Measurements from ENCODE around the gene COPS3. TPM values are rescaled to one million over a fixed set of nuclear protein-coding genes. Genes with fewer than 3 reads are reported as not detected.

COPS3 gene
- total and polyA plus RNA-seq, 8 donors = 48.4 to 69.9 (median 64.9) TPM

GRCh38 chr17:17320188-17320910 lies 39.3 kb upstream of the COPS3 start:
- H3K27ac ChIP-seq = no peak overlapping the region
- no peaks in the 10 kb centered on the region for H3K4me1 ChIP-seq
- no peaks in the 10 kb centered on the region for H3K9me3 ChIP-seq
- H3K27me3 ChIP-seq = no peaks in the 10 kb centered on the region
- DNase-seq (no peak), ATAC-seq (no peak)
- TF ChIP-seq, protein P1, sequence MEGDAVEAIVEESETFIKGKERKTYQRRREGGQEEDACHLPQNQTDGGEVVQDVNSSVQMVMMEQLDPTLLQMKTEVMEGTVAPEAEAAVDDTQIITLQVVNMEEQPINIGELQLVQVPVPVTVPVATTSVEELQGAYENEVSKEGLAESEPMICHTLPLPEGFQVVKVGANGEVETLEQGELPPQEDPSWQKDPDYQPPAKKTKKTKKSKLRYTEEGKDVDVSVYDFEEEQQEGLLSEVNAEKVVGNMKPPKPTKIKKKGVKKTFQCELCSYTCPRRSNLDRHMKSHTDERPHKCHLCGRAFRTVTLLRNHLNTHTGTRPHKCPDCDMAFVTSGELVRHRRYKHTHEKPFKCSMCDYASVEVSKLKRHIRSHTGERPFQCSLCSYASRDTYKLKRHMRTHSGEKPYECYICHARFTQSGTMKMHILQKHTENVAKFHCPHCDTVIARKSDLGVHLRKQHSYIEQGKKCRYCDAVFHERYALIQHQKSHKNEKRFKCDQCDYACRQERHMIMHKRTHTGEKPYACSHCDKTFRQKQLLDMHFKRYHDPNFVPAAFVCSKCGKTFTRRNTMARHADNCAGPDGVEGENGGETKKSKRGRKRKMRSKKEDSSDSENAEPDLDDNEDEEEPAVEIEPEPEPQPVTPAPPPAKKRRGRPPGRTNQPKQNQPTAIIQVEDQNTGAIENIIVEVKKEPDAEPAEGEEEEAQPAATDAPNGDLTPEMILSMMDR (IDR thresholded peaks at IDR 0.05) = no peak
- H3K36me3 ChIP-seq = no peaks in the 10 kb centered on the region
- intact Hi-C loops (cut with DNase I) = no loop called here
- no peak overlapping the region for H3K4me3 ChIP-seq

DNA sequence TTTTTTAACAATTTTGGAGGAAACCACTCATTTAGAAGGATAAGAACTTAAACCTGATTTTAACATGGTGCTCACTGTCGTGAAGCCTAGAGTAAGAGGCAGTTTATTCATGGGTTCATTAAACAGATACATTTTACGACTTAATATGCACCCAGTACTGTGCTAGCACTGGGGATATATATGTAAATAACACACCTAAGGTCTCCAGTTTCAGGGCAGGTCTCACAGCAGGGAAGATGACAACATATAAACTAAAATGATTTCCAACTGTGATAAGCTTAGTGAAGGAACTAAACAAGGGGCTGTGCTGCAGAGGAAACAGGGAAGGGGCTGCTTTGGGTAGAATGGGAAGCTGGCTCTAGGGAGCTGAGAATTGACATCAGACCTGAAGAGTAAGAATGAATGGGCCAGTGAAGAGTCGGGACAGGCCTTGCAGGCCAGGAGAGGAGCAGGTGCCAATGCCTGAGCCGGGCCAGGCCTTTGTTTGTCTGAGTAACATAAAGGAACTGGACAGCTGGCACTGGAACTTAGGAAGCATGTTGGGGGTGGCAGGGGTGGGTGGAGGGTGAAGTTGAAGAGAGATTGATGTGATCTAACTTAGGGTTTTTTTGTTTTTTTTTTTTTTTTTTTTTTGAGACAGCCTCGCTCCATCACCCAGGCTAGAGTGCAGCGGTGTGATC lies 34.2 kb upstream of the COPS3 start:
- H3K4me3 ChIP-seq = no peak overlapping the region
- no peak overlapping the region for H3K27ac ChIP-seq
- ATAC-seq (no peak), DNase-seq (no peak)
- intact Hi-C loops (cut with DNase I) = no loop called here
- H3K4me1 ChIP-seq = no peaks in the 10 kb centered on the region
- H3K9me3 ChIP-seq = no peaks in the 10 kb centered on the region
- no peaks in the 10 kb centered on the region for H3K36me3 ChIP-seq
- H3K27me3 ChIP-seq = no peaks in the 10 kb centered on the region
- TF ChIP-seq, protein P1 (IDR thresholded peaks at IDR 0.05) = no peak

- Histone ChIP-seq H3K36me3 (no peaks in the 10 kb centered on the region), H3K4me1 (no peaks in the 10 kb centered on the region), H3K4me3 (no peak overlapping the region), H3K27ac (no peak overlapping the region), H3K9me3 (no peaks in the 10 kb centered on the region), H3K27me3 (no peaks in the 10 kb centered on the region)
- intact Hi-C loops (cut with DNase I) = no loop called here
- TF ChIP-seq, protein P1 (IDR thresholded peaks at IDR 0.05) = no peak
- ATAC-seq = no peak
- no peak for DNase-seq
These were observed 33.5 kb upstream of the COPS3 start for GRCh38 chr17:17314501-17315071.

DNA sequence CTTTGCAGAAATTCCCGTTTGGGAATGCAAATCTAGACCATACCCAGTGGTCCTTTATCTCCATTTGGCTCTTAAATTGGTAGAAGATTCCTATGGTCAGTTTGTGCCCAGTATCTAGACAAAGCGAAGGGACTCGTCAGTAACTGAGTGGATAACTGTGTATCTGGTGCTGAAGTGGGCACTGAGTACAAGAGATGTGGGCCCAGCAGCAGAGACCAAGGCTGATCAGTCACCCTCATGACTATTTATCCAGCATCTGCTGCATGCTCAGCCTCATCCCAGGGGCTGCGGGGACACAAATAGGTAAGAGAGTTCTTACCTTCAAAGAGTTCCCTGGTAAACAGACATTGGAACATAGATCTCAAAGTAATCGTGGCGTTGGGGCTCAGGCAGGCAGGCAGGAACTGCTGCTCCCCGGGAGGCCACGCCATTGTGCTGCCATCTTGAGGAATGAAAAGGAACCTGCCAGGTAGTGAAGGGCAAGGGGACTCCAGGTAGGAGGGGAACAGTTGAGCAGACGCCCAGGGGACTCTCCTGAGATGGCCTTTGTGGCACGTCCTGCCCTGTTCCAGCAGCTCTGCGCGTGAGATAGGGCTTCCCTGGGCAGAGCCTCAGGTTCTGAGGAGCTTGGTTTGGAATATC lies 32.4 kb upstream of the COPS3 start:
- TF ChIP-seq, protein P1 (IDR thresholded peaks at IDR 0.05) = peak; percentile 43 to 52
- Histone ChIP-seq H3K27me3 (no peaks in the 10 kb centered on the region), H3K9me3 (no peaks in the 10 kb centered on the region), H3K36me3 (no peaks in the 10 kb centered on the region), H3K27ac (no peak overlapping the region), H3K4me1 (no peaks in the 10 kb centered on the region), H3K4me3 (no peak overlapping the region)
- ATAC-seq (peak; percentile 95), DNase-seq (peak in 3 of 4 donors; percentile 47 to 76 (median 65))
- intact Hi-C loops (cut with DNase I) = no loop called here

DNA sequence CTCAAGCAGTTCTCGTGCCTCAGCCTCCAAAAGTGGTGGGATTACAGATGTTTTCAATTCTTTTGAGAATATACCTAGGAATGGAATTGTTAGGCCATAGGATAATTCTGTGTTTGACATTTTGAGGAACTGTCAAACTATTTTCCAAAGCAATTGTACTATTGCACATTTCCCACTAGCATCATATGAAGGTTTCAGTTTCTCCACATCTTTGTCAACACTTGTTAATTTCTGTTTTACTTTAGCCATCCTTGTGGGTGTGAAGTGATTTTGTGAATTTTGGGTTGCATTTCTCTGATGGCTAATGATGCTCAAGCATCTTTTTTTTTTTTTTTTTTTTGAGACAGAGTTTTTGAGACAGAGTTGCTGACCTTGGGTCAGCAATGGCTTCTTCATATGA lies 28.3 kb upstream of the COPS3 start:
- Histone ChIP-seq H3K4me3 (no peak overlapping the region), H3K36me3 (no peaks in the 10 kb centered on the region), H3K27me3 (peaks cover 0 to under 1% of the 10 kb centered on the region in 2 donors), H3K4me1 (peaks cover 0 to 15% of the 10 kb centered on the region in 2 donors), H3K27ac (no peak overlapping the region), H3K9me3 (no peaks in the 10 kb centered on the region)
- DNase-seq (no peak), ATAC-seq (no peak)
- TF ChIP-seq, protein P1 (IDR thresholded peaks at IDR 0.05) = no peak
- intact Hi-C loops (cut with DNase I) = no loop called here

Data from left lung (tissue), 10 donors.